ENCODE measurements around the gene MIDN.

Gene MIDN

DNA sequence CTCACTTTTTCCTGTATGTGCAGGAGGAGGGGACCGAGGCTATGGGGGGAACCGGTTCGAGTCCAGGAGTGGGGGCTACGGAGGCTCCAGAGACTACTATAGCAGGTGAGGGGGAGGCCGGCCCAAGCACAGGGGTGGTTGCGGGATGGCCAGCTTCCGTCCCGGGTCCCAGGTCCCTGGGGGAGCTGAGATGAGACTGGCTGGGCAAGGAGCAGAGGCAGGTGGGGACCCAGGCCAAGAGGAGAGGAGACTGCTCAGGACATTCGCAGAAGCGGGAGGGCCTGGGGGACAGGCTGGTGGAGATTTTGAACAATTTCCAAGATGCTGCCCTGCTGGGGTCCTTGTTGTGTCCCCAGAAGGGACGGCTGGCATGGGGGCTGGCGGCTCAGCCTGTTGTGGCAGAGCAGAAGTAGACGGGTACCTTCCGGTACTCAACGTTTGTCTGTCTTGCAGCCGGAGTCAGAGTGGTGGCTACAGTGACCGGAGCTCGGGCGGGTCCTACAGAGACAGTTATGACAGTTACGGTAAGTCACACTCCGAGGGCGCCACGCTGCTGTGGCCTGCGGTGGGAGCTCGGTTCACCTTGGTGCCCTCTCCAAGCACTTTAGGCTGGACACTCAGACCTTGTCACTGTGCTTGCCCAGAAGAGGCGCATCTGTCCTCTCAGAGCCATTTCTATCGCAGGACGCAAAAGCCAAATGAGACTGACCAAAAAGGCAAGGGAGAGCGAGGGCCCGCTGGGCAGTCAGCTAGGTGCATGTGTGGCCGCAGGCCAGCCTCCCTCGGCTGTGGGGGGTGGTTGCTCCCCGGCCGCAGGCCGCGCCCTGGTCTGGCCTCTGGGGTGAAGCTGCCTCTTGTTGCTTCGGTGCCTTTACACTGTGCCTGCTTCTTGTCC is 23.4 kb downstream of the MIDN start:
- no peak for DNase-seq

GRCh38 chr19:1272423-1273262 is 24.3 kb downstream of the MIDN start:
- no peak for DNase-seq

- no peak for DNase-seq
These were observed 25.1 kb downstream of the MIDN start for GRCh38 chr19:1273263-1274041.

DNA sequence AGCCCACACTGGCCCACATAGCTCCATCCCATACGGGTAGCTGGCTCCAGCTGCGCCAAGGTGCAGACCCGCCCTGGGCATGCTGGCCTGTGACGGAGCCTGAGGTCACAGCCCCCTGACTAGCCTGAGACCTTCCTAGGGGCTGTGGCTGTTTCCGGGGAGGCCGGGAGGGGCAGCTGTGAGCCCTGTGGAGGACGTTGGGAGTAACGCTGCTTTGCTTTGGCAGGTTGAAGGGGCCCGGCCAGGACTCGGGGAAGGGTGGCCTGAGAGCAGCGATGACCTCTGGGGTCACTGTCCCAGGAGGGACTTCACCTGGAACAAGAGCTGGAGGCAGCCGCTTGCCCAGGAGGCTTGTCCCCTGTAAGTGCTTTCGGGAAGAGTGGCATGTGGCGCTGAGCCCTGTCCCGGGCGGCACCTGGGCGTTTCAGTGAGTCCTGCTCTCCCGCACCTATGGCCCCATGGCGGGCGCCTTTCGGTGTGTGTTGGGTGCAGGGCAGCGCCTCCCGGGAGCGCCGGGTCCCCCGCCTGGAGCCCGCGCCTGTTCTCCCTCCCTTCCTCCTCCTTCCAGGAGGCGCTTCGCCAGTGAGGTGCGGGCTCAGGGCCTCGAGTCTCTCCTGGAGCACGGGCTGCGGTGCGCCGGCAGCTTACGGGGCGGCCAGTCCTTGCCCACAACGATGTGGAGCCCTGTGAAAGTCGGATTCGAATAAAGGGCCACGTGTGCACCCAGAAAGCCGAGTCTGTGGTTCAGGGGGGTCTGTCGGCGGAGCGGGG is 25.9 kb downstream of the MIDN start:
- no peak for DNase-seq

GRCh38 chr19:1274852-1275259 is 26.5 kb downstream of the MIDN start:
- DNase-seq, result no peak

DNA sequence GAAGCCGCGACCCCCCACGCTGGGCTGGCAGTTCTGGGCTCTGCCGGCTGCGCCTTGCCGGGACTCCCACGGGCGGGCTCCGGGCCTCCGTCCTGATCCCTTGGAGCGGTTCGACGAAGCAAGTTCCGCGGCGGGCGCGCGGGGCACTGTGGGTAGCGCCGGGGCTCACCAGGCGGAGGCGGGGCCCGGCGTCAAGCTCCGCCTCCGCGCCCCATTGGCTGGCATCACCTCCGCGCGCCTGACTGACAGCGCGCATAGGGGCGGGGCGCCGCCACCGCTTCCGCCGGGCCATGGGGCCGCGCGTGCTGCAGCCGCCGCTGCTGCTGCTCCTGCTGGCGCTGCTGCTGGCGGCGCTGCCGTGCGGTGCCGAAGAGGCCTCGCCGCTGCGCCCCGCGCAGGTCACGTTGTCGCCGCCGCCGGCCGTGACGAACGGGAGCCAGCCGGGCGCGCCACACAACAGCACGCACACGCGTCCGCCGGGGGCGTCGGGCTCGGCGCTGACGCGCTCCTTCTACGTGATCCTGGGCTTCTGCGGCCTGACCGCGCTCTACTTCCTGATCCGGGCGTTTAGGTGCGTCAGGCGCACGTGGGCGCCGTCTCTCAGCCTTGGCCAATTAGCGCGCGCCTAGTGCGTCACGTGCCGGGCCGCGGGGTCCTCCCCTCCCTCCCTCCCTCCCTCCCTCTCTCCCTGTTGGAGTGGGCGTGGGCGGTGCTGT is 27.0 kb downstream of the MIDN start, which contains the start of gene FAM174C:
FAM174C (plus strand) TSS at position 271 of the 716 bp plus-strand sequence; CDS start at position 291, 20 bp downstream.
- peak; percentile 97 for DNase-seq

- no peak for DNase-seq
These were observed 27.7 kb downstream of the MIDN start for GRCh38 chr19:1275976-1276627.

DNA sequence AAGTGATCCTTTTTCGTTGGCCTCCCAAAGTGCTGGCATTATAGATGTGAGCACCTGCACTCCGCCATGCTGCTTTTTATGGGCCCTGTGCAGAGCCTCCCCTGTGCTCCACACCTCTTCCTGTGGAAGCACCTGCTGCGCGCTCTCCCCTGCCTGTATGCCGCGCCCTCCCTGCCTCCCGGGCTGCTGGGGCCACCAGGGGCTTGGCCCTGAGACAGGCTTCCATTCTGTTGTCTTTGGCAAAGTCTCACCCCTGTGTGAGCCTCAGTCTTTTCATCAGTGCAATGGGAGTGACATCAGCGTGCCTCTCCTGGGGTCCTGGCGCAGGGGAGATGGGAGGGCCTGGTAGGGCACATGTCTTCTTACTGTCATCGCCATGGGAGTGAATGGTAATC is 28.2 kb downstream of the MIDN start:
- DNase-seq, result no peak

GRCh38 chr19:1277061-1277460 is 28.7 kb downstream of the MIDN start:
- no peak for DNase-seq

DNA sequence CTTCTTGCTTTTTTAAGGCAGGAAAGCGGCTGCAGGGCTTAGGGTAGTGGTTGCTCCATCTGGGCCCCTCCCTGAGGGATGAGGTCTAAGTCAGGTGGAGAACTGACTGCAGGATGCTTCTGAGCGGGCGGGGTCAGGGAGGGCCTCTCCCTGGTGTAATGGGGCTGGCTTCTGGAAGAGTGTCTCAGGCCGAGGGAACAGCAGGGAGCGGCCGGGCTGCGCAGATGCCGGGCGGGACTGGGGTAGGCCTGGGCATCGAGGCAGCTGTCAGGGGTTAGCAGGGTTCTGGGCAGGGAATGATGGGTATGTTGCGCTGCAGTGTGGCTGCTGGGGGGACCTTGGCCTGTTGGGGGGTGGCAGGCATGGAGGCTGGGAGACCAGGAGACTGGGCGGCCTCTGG is 29.7 kb downstream of the MIDN start:
- no peak for DNase-seq

DNA sequence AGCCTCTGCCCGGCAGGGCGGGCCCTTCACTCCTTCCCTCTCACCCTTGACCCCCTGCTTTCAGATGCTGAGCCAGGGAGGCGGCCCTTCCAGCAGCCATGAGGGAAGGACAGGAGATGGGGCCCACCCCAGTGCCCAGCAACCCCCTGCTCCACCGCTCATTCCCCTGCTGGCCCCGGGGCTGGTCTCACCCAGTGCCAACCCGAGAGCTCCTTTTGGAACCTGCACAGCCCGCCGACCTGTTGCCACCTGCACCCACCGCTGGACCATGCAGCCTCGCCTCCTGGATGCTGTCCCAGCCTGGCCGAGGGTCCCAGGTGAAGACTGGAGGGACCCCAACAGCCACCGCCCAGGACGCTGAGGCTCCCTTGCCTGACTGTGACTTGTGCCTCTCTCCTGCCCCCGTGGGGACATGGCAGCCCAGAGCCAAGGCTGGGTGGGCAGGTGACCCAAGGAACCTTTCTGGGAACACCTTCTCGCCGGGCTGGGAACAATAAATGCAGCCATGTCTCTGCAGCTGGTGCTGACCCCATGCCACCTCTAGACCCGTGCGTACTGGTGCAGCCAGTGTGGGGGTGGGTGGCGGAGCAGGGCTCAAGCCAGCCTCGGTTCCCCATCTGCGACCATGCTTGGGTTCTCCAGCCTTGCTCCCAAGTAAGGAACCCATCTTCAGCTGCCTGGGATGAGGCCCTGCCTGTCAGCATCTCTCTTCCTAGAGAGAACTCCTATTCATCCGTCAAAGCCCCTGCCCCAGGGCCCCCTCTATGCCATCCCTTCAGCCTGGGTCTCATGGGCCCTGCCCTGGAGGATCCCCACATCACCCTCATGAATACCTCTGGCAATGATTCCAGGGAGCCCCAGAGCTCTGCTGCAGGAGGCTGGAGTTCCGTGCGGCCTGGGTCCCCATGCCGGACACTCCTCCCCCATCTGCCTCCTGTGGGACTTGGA is 30.6 kb downstream of the MIDN start:
- no peak for DNase-seq

DNA sequence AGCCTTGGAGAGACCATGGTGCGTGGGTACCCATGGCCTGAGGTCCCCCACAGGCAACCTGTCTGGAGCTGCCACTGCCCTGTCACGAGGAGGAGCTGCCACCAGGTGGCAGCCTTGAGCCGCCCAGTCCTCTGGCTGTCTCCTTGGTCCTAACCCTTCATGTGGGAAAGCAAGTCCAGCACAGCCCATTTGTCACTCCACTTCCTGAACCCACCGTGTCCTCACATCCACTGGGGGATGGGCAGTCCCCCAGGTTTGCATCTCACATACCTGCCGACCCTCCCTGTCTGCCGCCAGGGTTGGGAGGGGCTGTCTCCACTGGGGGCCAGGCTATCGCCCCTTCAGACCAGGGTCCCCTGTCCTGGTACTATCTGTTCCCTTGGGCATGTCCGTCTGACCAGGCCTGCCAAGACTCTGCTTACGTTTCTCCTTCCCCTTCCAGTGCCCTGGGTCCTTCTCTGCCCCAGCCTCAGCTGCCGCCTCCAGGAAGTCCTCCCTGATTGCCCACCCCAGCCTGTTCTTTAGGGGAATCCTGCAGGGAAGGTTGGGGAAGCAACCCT is 31.5 kb downstream of the MIDN start:
- DNase-seq, result peak; percentile 68

DNA sequence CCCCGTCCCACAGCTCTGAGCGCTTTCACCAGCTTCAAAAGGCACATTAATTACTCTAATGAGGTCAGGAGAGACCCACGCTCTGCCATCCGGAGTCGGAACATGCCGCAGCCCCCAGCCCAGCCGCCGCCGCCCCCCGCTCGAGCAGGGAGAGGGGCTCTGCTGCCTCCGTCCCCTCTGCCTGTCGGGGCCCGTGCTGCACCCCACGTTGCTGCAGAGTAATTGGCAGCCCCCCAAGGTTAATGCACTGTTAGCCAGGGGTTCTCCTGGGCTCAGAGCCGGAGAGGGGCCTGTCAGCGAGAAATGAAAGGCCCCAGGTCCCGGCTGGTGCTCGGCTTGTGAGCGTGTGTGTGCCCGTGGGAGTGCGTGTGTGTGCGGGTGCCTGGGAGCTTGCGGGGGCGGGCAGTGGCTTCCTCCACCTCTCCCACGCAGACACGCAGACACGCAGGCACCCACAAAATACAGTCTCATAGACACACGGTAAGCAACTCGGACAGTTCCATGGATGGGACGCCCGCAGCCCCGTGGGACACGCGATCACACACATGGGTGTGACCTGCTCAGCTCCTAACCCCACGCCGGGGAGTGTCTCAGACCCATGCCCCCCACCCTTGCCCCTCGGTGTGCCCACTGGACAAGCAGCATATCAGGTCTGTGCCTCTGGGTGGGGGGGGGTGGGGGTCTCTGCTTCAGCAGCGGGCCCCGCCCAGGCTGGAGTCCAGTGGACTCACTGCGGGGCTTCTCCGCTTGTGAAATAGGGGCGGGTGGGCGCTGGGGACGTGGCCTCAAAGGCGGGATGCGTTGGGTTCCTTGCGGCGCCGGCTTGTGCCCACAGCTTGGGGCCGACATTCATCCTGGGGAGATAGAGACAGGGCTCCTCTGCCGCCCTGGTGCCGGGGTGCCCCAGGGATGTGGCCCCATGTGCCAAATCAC is 32.5 kb downstream of the MIDN start:
- DNase-seq, result no peak

DNA sequence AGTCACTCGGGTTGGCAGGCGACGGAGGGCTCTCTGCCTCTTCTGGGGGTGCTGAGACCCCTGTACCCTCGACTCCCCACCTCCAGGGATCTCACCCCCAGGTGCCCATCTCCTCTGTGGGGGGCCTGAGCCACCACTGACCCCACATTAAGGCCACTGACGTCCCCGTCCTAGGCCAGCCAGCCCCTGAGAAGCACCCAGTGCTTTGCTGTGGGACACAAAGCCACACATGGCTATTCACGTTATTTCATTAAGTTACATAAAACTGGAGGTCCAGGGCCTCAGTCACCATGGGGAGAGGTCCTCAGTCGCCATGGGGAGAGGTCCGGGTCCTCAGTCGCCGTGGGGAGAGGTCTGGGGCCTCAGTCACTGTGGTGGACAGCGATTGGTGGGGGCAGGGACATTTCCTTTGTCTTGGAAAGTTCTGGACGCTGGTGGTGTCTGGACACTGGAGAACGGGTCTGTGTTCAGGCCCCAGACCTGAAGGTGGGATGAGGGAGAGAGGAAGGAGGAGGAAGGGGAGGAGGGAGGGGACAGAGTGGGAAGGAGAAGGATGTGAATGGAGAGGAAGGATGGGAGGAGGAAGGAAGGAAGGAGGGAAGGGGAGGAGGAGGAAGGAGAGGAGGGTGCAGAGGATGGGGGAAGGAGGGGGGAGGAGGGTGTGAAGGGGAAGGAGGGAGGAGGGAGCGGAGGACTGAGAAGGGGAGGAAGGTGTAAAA is 33.3 kb downstream of the MIDN start:
- DNase-seq, result no peak

- DNase-seq, result no peak
These were observed 34.3 kb downstream of the MIDN start for GRCh38 chr19:1282588-1283206.

DNA sequence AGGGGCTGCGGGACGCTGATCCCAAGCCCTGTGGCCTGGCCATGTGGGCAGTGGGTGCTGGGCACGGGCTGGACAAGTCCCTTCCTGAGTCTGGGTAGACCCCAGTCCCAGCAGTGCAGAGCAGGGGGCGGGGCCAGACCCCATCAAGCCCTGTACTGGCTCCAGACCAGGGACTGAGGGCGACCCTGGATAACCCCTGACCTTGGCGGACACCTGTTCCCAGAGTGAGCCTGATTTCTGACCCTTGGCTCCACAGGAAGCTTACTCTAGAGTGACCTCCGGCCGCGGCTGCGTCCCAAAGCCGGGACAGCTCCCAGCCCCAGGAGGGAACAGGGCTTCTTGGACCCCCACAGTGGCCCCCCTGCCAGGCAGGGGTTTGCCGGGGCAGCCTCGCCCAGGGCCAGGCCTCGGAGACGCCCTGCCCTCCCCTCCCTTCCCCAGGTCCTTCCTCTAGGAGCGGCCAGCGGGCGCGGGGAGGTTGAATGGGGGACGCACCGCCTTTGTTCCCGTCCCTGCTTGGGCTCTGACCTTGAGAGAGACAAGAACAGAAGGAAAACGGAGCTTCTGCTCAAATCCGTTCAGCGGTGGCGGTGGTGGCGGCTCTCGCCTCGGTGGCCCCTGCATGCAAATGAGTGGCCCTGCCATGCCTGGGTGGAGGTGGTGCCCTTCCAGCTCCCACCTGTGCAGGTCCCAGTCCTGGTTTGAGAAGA is 35.0 kb downstream of the MIDN start:
- DNase-seq, result no peak

- DNase-seq, result no peak
These were observed 35.5 kb downstream of the MIDN start for GRCh38 chr19:1283917-1284292.
